CD8-positive, alpha-beta memory T cell (primary cell): ENCODE data around the gene IGHMBP2. TPM values are rescaled to one million over a fixed set of nuclear protein-coding genes. Genes with fewer than 3 reads are reported as not detected.
"Not testable (repeated sequence)": the region's sequence is repeated elsewhere in the genome, so short reads cannot be mapped to it uniquely, and the experiment has no call there.

Experiments used
- CTCF ChIA-PET: fragments of 350-600 bp; sonication (Branson Sonifier 250); formaldehyde crosslinking; loops from one replicate; lab custom pipeline; 2021; ENCODE audit warnings: antibody characterized with exemption; lab: Charles Lee
- POLR2A ChIA-PET: fragments of 350-600 bp; sonication (Branson Sonifier 250); formaldehyde crosslinking; loops from one replicate; lab custom pipeline; 2021; ENCODE audit warnings: antibody characterized with exemption; lab: Charles Lee
- DNase-seq, 5 donors: peaks; one replicate each; pipeline versions ENCODE4 v3.0.0 to v3.0.0-alpha.2; 2020 to 2022; ENCODE audit warnings: mixed read lengths in 1 of 5
- H3K27ac ChIP-seq: one replicate; pipeline ENCODE4 v1.7.0; 2013; ENCODE audit warnings: low read depth, mild to moderate bottlenecking, low read length, moderate library complexity
- H3K27me3 ChIP-seq: 2 replicates; pipeline ENCODE4 v1.7.0; 2013; ENCODE audit warnings: low read length, mild to moderate bottlenecking; ENCODE audit not compliant: insufficient read depth, poor library complexity, severe bottlenecking
- H3K36me3 ChIP-seq: 2 replicates; pipeline ENCODE4 v1.7.0; 2013; ENCODE audit warnings: mild to moderate bottlenecking, low read length, moderate library complexity; ENCODE audit not compliant: insufficient read depth
- H3K4me1 ChIP-seq: 2 replicates; pipeline ENCODE4 v1.7.0; 2013; ENCODE audit warnings: mild to moderate bottlenecking, low read length, moderate library complexity; ENCODE audit not compliant: insufficient read depth
- H3K4me3 ChIP-seq: 2 replicates; pipeline ENCODE4 v1.7.0; 2013; ENCODE audit warnings: mild to moderate bottlenecking, low read length
- H3K9me3 ChIP-seq: 2 replicates; pipeline ENCODE4 v1.7.0; 2013; ENCODE audit warnings: mild to moderate bottlenecking, low read length
- H3K27ac Mint-ChIP-seq, 8 donors: one replicate each; pipeline ENCODE4 v1.8.0; 2020 to 2021; ENCODE audit warnings: mixed read lengths in 8 of 8, mild to moderate bottlenecking in 6 of 8, inconsistent platforms in 3 of 8, moderate library complexity in 3 of 8
- H3K27me3 Mint-ChIP-seq, 2 donors: one replicate each; pipeline ENCODE4 v1.8.0; 2020 to 2021; ENCODE audit warnings: mixed read lengths in 2 of 2, mild to moderate bottlenecking in 1 of 2, moderate library complexity in 1 of 2
- H3K36me3 Mint-ChIP-seq, 3 donors: one replicate each; pipeline ENCODE4 v1.8.0; 2020 to 2021; ENCODE audit warnings: mixed read lengths in 3 of 3, inconsistent platforms in 1 of 3, mild to moderate bottlenecking in 1 of 3
- H3K4me1 Mint-ChIP-seq, 3 donors: one replicate each; pipeline ENCODE4 v1.8.0; 2020 to 2021; ENCODE audit warnings: mixed read lengths in 3 of 3, inconsistent platforms in 1 of 3, mild to moderate bottlenecking in 1 of 3
- H3K4me3 Mint-ChIP-seq, 7 donors: one replicate each; pipeline ENCODE4 v1.8.0; 2020 to 2021; ENCODE audit warnings: mixed read lengths in 7 of 7, mild to moderate bottlenecking in 6 of 7, moderate library complexity in 4 of 7, inconsistent platforms in 2 of 7
- H3K9me3 Mint-ChIP-seq, 5 donors: one replicate each; pipeline ENCODE4 v1.8.0; 2020 to 2022; ENCODE audit warnings: mixed read lengths in 5 of 5, mild to moderate bottlenecking in 3 of 5, moderate library complexity in 2 of 5, inconsistent platforms in 1 of 5
- polyA plus RNA-seq: library from polyadenylated mRNA; unstranded; fragments of 300-500 nt; fragmentation: Illumina TruSeq; gene quantifications from one replicate; pipeline ENCODE4 v1.2.3, GENCODE V29; 2021
- total RNA-seq, 2 experiments: library from RNA; stranded (reverse); gene quantifications; one replicate each; pipeline ENCODE4 v1.2.3, GENCODE V29; 2021

Gene IGHMBP2
- total RNA-seq = 10 to 100 TPM; 25.7 to 27.8 TPM
- polyA plus RNA-seq = 9.9 TPM

DNA sequence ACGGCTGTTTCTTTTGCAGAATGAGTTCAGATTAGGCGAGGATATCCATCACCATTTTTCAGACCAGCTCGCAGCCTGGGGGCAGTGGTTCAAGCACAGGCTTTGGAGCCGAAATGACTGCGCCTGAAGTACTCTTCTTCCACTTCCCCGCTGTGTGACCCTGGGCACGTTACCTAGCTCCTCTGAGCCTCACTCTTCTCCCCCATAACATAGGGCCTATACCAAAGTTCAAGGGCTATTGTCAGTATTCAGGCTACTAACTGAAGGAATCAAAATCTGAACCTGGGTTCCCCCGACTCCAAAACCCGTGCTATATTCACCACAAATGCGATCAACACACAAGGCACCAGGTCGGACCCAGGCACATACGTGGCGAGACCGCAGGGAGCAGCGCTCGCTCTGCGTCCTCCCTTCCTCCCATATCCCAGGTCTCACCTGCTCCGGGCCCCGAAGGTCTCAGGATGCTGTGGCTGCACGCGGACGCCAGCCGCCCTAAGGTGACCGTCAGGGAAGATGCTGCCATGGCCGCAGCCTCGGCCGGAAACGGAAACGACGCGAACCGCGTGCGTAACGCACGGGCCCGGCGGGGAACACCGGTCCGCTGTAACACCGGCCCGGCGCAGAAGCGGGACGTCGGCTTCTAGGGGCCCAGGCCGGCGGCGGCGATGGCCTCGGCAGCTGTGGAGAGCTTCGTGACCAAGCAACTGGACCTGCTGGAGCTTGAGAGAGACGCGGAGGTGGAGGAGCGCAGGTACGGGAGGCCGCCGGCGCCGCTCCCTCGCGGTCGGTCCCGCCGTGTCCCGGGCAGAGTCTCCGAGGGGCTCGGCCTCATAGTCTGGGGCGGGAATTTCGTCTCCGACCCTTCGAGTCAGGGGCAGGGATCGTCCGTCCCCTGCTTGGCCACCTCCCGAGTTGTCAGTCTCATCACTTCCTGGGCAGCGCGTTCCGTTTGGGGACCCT is at the start of gene IGHMBP2, which contains the start of gene MRPL21:
Gene IGHMBP2, plus strand, starts transcription at position 604 of the 960 bp plus-strand sequence. Its CDS starts 62 bp downstream, at position 666.
Gene MRPL21, minus strand, starts transcription at position 545 of the 960 bp plus-strand sequence. Its CDS starts 22 bp downstream, at position 523.
- Histone ChIP-seq H3K4me1 (peaks cover 35% of the 10 kb centered on the region), H3K36me3 (peaks cover 13% of the 10 kb centered on the region), H3K27me3 (no peaks in the 10 kb centered on the region), H3K9me3 (no peaks in the 10 kb centered on the region), H3K27ac (peak within 1 kb of the TSS; percentile 67), H3K4me3 (peak within 1 kb of the TSS; percentile 82)
- ChIA-PET CTCF (interaction anchor here (1.6 kb wide), 1 partner anchor 61 kb away, joined by 4 read pairs; no protein-coding TSS in a partner anchor), POLR2A (no interaction called here)
- DNase-seq = peak; percentile 70 to 89 (median 77)
- peaks cover 0 to 3% of the 10 kb centered on the region in 2 donors for H3K27me3 Mint-ChIP-seq
- H3K27ac Mint-ChIP-seq = peak within 1 kb of the TSS; percentile 92 to 97 (median 95)
- peaks cover 0 to 2% (median 0%) of the 10 kb centered on the region in 5 donors for H3K9me3 Mint-ChIP-seq
- H3K4me3 Mint-ChIP-seq = peak within 1 kb of the TSS; percentile 95 to 99 (median 97)
- H3K36me3 Mint-ChIP-seq = peaks cover 0 to 52% (median 17%) of the 10 kb centered on the region in 3 donors
- H3K4me1 Mint-ChIP-seq = peaks cover 44 to 63% (median 55%) of the 10 kb centered on the region in 3 donors

DNA sequence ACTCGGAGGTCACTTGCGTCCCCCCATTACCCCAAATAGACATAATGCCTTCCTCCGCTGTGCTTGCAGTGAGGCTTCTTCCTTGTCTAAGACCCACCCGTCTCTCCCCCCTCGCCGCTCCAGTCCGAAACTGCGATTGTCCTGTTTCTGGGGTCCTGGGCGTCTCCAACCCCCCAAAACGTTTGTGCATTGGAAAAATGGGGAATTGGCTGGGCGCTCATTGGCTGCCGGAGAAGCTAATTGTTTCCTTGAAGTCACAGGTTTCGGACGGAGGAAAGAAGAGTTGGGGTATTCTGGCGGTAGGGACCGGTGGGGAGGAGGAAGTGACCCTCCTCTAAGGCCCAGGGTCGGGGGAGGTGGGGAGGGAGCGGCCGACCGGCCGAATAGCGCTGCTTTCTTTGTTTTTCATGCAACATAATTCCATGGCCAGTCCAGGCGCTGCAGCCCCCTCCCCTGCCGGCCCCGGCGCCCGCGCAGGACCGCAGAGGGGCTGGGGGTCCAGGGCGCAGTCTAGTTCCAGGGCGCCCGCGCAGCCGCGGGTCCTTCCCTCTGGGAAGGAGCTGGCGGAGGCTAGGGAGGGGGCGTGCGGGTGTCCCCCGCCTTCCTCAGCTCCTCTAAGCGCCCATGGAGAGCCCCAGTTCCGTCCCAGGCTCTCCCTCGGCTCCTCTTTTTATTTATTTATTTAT is 49.3 kb upstream of the IGHMBP2 start:
- Histone ChIP-seq H3K27ac (no peak overlapping the region), H3K4me3 (no peak overlapping the region), H3K36me3 (no peaks in the 10 kb centered on the region), H3K9me3 (no peaks in the 10 kb centered on the region), H3K4me1 (peaks cover 13% of the 10 kb centered on the region), H3K27me3 (peaks cover 12% of the 10 kb centered on the region)
- Mint-ChIP-seq H3K36me3 (peaks cover 0 to 5% (median 2%) of the 10 kb centered on the region in 3 donors), H3K4me3 (peak overlapping the region in 4 of 7 donors; percentile 29 to 84 (median 50)), H3K9me3 (no peaks in the 10 kb centered on the region), H3K27me3 (peaks cover 29 to 42% of the 10 kb centered on the region in 2 donors), H3K4me1 (peaks cover 0 to 9% (median 4%) of the 10 kb centered on the region in 3 donors), H3K27ac (peak overlapping the region in 1 of 8 donors; percentile 43)
- ChIA-PET CTCF (interaction anchor here (4.9 kb wide), 1 partner anchor 11 kb away, joined by 34 read pairs; the partner anchor contains the start of gene CPT1A), POLR2A (no interaction called here)
- DNase-seq = no peak

DNA sequence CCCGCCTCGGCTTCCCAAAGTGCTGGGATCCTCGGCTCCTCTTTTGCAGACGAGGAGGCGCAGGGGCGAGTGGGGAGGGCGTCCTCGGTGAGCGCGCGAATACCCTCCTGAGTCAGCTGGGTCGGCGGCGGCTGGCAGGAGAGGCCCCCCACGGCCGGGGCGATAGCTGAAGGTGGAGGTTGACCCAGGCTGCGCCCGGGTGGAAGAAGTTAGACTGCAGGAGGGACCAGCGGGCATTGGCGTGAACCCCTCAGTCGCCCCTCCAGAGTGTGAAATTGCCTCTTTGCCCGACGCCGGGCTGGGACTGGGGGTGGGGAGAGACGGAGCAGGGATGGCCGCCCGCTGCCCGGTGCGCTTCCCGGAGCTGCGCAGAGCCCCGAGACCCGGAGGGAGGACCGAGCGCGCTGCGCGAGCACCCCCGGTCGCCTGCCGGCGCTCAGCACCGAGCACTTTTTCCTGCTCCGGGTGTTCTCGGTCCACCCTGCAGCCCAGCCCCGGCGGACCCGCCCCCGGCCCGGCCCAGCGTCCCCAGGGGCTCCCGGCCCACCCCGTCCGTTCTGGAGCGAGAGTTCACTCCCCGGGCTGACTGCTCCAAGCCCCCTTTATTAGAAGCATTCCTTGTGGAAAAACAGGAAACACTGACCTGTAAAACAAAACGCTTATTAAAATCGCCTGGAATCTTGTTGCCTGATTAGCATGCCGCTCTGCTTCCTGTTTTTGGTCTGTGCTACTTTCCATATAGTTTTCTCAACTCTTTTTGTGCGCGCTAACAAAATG is 48.3 kb upstream of the IGHMBP2 start:
- Histone ChIP-seq H3K36me3 (no peaks in the 10 kb centered on the region), H3K27me3 (peaks cover 12% of the 10 kb centered on the region), H3K9me3 (no peaks in the 10 kb centered on the region), H3K27ac (no peak overlapping the region), H3K4me1 (peaks cover 13% of the 10 kb centered on the region), H3K4me3 (peak overlapping the region; percentile 19)
- Mint-ChIP-seq H3K27ac (no peak overlapping the region), H3K27me3 (peaks cover 30 to 42% of the 10 kb centered on the region in 2 donors), H3K9me3 (no peaks in the 10 kb centered on the region), H3K4me1 (peaks cover 0 to 9% (median 4%) of the 10 kb centered on the region in 3 donors), H3K36me3 (peaks cover 0 to 5% (median 2%) of the 10 kb centered on the region in 3 donors), H3K4me3 (peak overlapping the region; percentile 34 to 84 (median 75))
- ChIA-PET POLR2A (no interaction called here), CTCF (interaction anchor here (1.0 to 4.9 kb wide), 2 partner anchors 12 to 14 kb away, joined by 3 to 34 read pairs; partner anchors contain the start of gene CPT1A)
- peak in 2 of 5 donors; percentile 17 to 22 for DNase-seq

DNA sequence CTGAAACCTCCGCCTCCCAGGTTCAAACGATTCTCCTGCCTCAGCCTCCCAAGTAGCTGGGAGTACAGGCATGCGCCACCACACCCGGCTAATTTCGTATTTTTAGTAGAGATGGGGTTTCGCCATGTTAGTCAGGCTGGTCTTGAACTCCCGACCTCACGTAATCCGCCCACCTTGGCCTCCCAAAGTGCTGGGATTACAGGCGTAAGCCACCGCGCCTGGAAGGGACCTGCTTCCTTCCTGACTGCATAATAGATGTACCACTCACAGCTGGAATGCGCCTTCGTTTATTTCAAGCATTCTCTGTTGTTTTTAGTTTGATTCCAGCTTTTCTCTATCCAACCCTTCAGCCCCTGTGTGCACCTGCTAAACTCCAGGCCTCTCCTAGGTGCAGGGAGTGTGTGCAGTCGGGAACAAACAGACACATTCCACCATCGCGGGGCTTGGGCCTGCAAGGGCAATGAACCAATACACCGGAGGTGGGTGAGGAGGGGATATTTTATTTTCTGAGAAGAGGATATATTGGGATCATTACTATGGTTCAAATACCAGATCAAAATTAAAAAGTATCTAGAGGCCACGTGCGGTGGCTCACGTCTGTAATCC is 47.2 kb upstream of the IGHMBP2 start:
- H3K27ac ChIP-seq, H3K36me3 Mint-ChIP-seq, H3K4me3 ChIP-seq, H3K36me3 ChIP-seq, POLR2A ChIA-PET, H3K4me1 Mint-ChIP-seq, H3K9me3 Mint-ChIP-seq, H3K27ac Mint-ChIP-seq, H3K9me3 ChIP-seq, DNase-seq: not testable (repeated sequence)
- Histone ChIP-seq H3K27me3 (peaks cover 12% of the 10 kb centered on the region), H3K4me1 (peaks cover 13% of the 10 kb centered on the region)
- Mint-ChIP-seq H3K4me3 (peak overlapping the region in 3 of 7 donors; percentile 12 to 27 (median 27)), H3K27me3 (peaks cover 31 to 38% of the 10 kb centered on the region in 2 donors)
- CTCF ChIA-PET = interaction anchor here (1.0 to 4.9 kb wide), 2 partner anchors 12 to 13 kb away, joined by 3 to 34 read pairs; partner anchors contain the start of gene CPT1A

GRCh38 chr11:68857037-68857586 is 46.6 kb upstream of the IGHMBP2 start:
- CTCF ChIA-PET = no interaction called here
- Mint-ChIP-seq H3K9me3 (no peaks in the 10 kb centered on the region), H3K4me1 (peaks cover 0 to 9% (median 4%) of the 10 kb centered on the region in 3 donors), H3K27me3 (peaks cover 28 to 38% of the 10 kb centered on the region in 2 donors), H3K27ac (no peak overlapping the region), H3K36me3 (peaks cover 0 to 5% (median 2%) of the 10 kb centered on the region in 3 donors), H3K4me3 (peak overlapping the region in 2 of 7 donors; percentile 9 to 24)
- Histone ChIP-seq H3K4me1 (peaks cover 13% of the 10 kb centered on the region), H3K9me3 (no peaks in the 10 kb centered on the region), H3K4me3 (no peak overlapping the region), H3K27me3 (peaks cover 12% of the 10 kb centered on the region), H3K36me3 (no peaks in the 10 kb centered on the region), H3K27ac (no peak overlapping the region)
- POLR2A ChIA-PET = no interaction called here
- no peak for DNase-seq

DNA sequence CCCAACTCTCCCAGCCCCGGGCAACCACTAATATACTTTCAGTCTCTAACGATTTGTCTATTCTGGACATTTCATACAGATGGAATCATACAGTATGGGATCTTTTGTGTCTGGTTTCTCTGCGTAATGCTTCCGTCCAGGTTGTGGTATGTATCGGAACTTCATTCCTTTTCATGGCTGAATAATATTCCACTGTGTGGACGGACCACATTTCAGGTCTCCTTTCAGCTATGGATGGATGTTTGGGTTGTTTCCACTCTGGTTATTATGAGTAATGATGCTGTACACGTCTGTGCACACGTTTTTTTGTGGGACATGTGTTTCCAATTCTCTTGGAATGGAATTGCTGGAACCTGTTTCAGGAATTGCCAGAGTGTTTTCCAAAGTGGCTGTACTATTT is 44.6 kb upstream of the IGHMBP2 start:
- Histone ChIP-seq H3K9me3 (no peaks in the 10 kb centered on the region), H3K4me3 (no peak overlapping the region), H3K4me1 (peaks cover 12% of the 10 kb centered on the region), H3K36me3 (no peaks in the 10 kb centered on the region), H3K27ac (no peak overlapping the region), H3K27me3 (peaks cover 5% of the 10 kb centered on the region)
- POLR2A ChIA-PET = no interaction called here
- Mint-ChIP-seq H3K27ac (peak overlapping the region in 1 of 8 donors; percentile 52), H3K4me1 (peaks cover 0 to 9% (median 2%) of the 10 kb centered on the region in 3 donors), H3K36me3 (peaks cover 0 to 12% (median 5%) of the 10 kb centered on the region in 3 donors), H3K27me3 (peaks cover 17 to 26% of the 10 kb centered on the region in 2 donors), H3K9me3 (peaks cover 0 to 6% (median 5%) of the 10 kb centered on the region in 5 donors), H3K4me3 (peak overlapping the region in 1 of 7 donors; percentile 37)
- CTCF ChIA-PET = interaction anchor here (1.4 kb wide), 1 partner anchor 15 kb away, joined by 3 read pairs; no protein-coding TSS in a partner anchor
- no peak for DNase-seq
